Type B pancreatic cell (in vitro differentiated cells): ENCODE measurements around the gene TRNAU1AP. TPM values are rescaled to one million over a fixed set of nuclear protein-coding genes. Genes with fewer than 3 reads are reported as not detected.
"Not testable (repeated sequence)": the region's sequence is repeated elsewhere in the genome, so short reads cannot be mapped to it uniquely, and the experiment has no call there.

Experiments
- DNase-seq: peaks from one replicate; pipeline ENCODE4 v3.0.0; 2021; ENCODE audit warnings: mixed read lengths; ENCODE audit not compliant: unreplicated experiment; ENCODE audit errors: extremely low spot score
- H3K27ac Mint-ChIP-seq: 2 replicates; pipeline ENCODE4 v1.8.0; 2021; ENCODE audit warnings: mild to moderate bottlenecking, mixed read lengths
- H3K27me3 Mint-ChIP-seq: 2 replicates; pipeline ENCODE4 v1.8.0; 2021; ENCODE audit warnings: mixed read lengths
- H3K36me3 Mint-ChIP-seq: 2 replicates; pipeline ENCODE4 v1.8.0; 2021; ENCODE audit warnings: mixed read lengths
- H3K4me1 Mint-ChIP-seq: one replicate; pipeline ENCODE4 v1.8.0; 2021; ENCODE audit warnings: mixed read lengths; ENCODE audit not compliant: unreplicated experiment
- H3K4me3 Mint-ChIP-seq: 2 replicates; pipeline ENCODE4 v1.8.0; 2021; ENCODE audit warnings: mild to moderate bottlenecking, mixed read lengths
- H3K9me3 Mint-ChIP-seq: 2 replicates; pipeline ENCODE4 v1.8.0; 2021; ENCODE audit warnings: mixed read lengths
- CTCF ChIP-seq: fragments of 200-600 bp; sonication (generic); conservative IDR thresholded peaks from 2 replicates; pipeline ENCODE4 v1.5.0; 2021; ENCODE audit warnings: antibody characterized with exemption, mild to moderate bottlenecking
- total RNA-seq: library from RNA; stranded (reverse); gene quantifications from 2 replicates; pipeline ENCODE4 v1.2.1, GENCODE V29; 2021; ENCODE audit warnings: low replicate concordance

TRNAU1AP gene
- total RNA-seq, 1 donor from 2014 or later: 33.7 TPM

DNA sequence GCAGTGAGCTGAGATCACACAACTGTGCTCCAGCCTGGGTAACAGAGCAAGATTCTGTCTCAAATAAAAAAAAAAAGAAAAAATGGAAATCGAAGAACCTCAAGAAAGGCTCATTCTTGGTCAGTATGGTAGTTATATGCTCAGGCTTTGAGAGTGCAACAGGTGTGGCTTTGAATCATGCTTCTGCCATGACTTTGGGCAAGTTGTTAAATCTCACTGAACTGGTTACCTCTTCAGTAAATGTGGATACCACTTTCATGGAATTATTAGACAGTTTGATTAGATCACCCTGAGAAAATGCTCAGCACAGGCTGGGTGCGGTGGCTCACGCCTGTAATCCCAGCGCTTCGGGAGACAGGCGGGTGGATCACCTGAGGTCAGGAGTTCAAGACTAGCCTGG is 12.8 kb downstream of the TRNAU1AP start:
- Mint-ChIP-seq H3K4me3 (no peak overlapping the region), H3K27me3 (no peaks in the 10 kb centered on the region), H3K27ac (peak overlapping the region; percentile 39), H3K9me3 (no peaks in the 10 kb centered on the region), H3K4me1 (no peaks in the 10 kb centered on the region), H3K36me3 (peaks cover 22% of the 10 kb centered on the region)
- DNase-seq: no peak
- no peak for TF ChIP-seq CTCF

GRCh38 chr1:28566931-28567330 is 14.0 kb downstream of the TRNAU1AP start:
- TF ChIP-seq CTCF: no peak
- Mint-ChIP-seq H3K27ac (no peak overlapping the region), H3K36me3 (peaks cover 22% of the 10 kb centered on the region), H3K27me3 (no peaks in the 10 kb centered on the region), H3K9me3 (no peaks in the 10 kb centered on the region), H3K4me3 (no peak overlapping the region), H3K4me1 (no peaks in the 10 kb centered on the region)
- DNase-seq: no peak

GRCh38 chr1:28571911-28572310 is 19.0 kb downstream of the TRNAU1AP start:
- no peak for DNase-seq
- H3K4me1 Mint-ChIP-seq: no peaks in the 10 kb centered on the region
- peaks cover 23% of the 10 kb centered on the region for H3K36me3 Mint-ChIP-seq
- no peak overlapping the region for H3K27ac Mint-ChIP-seq
- no peak for TF ChIP-seq CTCF
- H3K9me3 Mint-ChIP-seq: no peaks in the 10 kb centered on the region
- no peak overlapping the region for H3K4me3 Mint-ChIP-seq
- no peaks in the 10 kb centered on the region for H3K27me3 Mint-ChIP-seq

GRCh38 chr1:28572891-28573290 is 20.0 kb downstream of the TRNAU1AP start:
- H3K27ac Mint-ChIP-seq, H3K9me3 Mint-ChIP-seq, H3K4me3 Mint-ChIP-seq, DNase-seq, H3K27me3 Mint-ChIP-seq, H3K4me1 Mint-ChIP-seq: not testable (repeated sequence)
- H3K36me3 Mint-ChIP-seq: peaks cover 23% of the 10 kb centered on the region

DNA sequence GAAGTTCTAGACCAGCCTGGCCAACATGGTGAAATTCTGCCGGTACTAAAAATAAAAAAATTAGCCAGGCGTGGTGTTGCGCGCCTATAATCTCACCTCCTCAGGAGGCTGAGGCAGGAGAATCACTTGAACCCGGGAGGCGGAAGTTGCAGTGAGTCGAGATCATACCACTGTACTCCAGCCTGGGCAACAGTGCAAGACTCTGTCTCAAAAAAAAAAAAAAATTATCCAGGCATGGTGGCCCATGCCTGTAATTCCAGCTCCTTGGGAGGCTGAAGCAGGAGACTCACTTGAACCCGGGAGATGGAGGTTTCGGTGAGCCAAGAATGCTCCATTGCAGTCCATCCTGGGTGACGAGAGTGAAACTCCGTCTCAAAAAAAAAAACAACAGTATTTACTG is 20.7 kb downstream of the TRNAU1AP start:
- H3K36me3 Mint-ChIP-seq: peaks cover 25% of the 10 kb centered on the region
- no peak overlapping the region for H3K27ac Mint-ChIP-seq
- H3K4me1 Mint-ChIP-seq: peaks cover 2% of the 10 kb centered on the region
- DNase-seq: no peak
- H3K9me3 Mint-ChIP-seq: no peaks in the 10 kb centered on the region
- H3K4me3 Mint-ChIP-seq: no peak overlapping the region
- no peak for TF ChIP-seq CTCF
- no peaks in the 10 kb centered on the region for H3K27me3 Mint-ChIP-seq

GRCh38 chr1:28577052-28577678 is 24.3 kb downstream of the TRNAU1AP start:
- Mint-ChIP-seq H3K27ac (peak overlapping the region; percentile 38), H3K4me1 (peaks cover 19% of the 10 kb centered on the region), H3K36me3 (peaks cover 30% of the 10 kb centered on the region), H3K27me3 (no peaks in the 10 kb centered on the region), H3K9me3 (no peaks in the 10 kb centered on the region), H3K4me3 (peak overlapping the region; percentile 72)
- TF ChIP-seq CTCF: no peak
- no peak for DNase-seq
